B cell (primary cell): Measurements from ENCODE around the gene ACBD5.
"Not testable (repeated sequence)": the region's sequence is repeated elsewhere in the genome, so short reads cannot be mapped to it uniquely, and the experiment has no call there.

Experiments
- EZH2 ChIP-seq: IDR thresholded peaks from 2 replicates; pipeline ENCODE4 v1.6.1; 2012; ENCODE audit warnings: borderline replicate concordance, low read depth, mild to moderate bottlenecking, moderate library complexity, low read length; ENCODE audit not compliant: insufficient read depth, poor library complexity, severe bottlenecking
- TF ChIP-seq, protein P1 (sequence below): fragments of 200-600 bp; IDR thresholded peaks from one replicate; pipeline ENCODE4 v1.8.0; 2022; ENCODE audit warnings: antibody characterized with exemption, mild to moderate bottlenecking

DNA sequence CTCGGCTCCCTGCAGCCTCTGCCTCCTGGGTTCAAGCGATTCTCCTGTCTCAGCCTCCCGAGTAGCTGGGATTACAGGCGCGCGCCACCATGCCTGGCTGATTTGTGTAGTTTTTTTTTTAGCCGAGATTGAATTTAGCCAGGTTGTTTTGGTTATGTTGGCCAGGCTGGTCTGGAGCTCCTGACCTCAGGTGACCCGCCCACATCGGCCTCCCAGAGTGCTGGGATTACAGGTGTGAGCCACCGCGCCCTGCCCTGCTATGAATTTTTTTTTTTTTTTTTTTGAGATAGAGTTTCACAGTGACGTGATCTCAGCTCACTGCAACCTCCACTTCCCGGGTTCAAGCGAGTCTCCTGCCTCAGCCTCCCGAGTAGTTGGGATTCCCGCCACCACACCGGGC is 84.0 kb downstream of the ACBD5 start:
- TF ChIP-seq, protein P1, sequence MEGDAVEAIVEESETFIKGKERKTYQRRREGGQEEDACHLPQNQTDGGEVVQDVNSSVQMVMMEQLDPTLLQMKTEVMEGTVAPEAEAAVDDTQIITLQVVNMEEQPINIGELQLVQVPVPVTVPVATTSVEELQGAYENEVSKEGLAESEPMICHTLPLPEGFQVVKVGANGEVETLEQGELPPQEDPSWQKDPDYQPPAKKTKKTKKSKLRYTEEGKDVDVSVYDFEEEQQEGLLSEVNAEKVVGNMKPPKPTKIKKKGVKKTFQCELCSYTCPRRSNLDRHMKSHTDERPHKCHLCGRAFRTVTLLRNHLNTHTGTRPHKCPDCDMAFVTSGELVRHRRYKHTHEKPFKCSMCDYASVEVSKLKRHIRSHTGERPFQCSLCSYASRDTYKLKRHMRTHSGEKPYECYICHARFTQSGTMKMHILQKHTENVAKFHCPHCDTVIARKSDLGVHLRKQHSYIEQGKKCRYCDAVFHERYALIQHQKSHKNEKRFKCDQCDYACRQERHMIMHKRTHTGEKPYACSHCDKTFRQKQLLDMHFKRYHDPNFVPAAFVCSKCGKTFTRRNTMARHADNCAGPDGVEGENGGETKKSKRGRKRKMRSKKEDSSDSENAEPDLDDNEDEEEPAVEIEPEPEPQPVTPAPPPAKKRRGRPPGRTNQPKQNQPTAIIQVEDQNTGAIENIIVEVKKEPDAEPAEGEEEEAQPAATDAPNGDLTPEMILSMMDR, result not testable (repeated sequence)
- TF ChIP-seq EZH2, result not testable (repeated sequence)
